GM23338 (cell line): ENCODE results near the gene EFTUD2. TPM values are rescaled to one million over a fixed set of nuclear protein-coding genes. Genes with fewer than 3 reads are reported as not detected.

Experiments used
- ATAC-seq: fragments of 200-7000 bp; cut with Tn5 transposase; 3 replicates; pipeline ENCODE4 v1.9.1; 2020
- DNase-seq: peaks from one replicate; pipeline ENCODE4 v3.0.0-alpha.2; 2015; ENCODE audit warnings: low spot score
- H2AFZ ChIP-seq: fragments of 200-600 bp; sonication (generic); 2 replicates; pipeline ENCODE4 v1.8.0; 2016; ENCODE audit warnings: antibody characterized with exemption, mild to moderate bottlenecking, moderate library complexity
- H3F3A ChIP-seq: fragments of 200-600 bp; sonication (generic); replicated peaks from 2 replicates; pipeline ENCODE4 v1.8.0; 2017; ENCODE audit warnings: antibody characterized with exemption, mixed run types, low read depth
- H3K27ac ChIP-seq: fragments of 200-600 bp; sonication (generic); 2 replicates; pipeline ENCODE4 v1.6.1; 2016; ENCODE audit warnings: low read depth
- H3K27me3 ChIP-seq: fragments of 200-600 bp; sonication (generic); 2 replicates; pipeline ENCODE4 v1.8.0; 2016; ENCODE audit warnings: mild to moderate bottlenecking, mixed run types, moderate library complexity; ENCODE audit not compliant: insufficient read depth
- H3K36me3 ChIP-seq: fragments of 200-600 bp; sonication (generic); 2 replicates; pipeline ENCODE4 v1.8.0; 2016; ENCODE audit warnings: mild to moderate bottlenecking; ENCODE audit not compliant: insufficient read depth
- H3K4me1 ChIP-seq: fragments of 200-600 bp; sonication (generic); 2 replicates; pipeline ENCODE4 v1.8.0; 2016; ENCODE audit warnings: mild to moderate bottlenecking, moderate library complexity; ENCODE audit not compliant: insufficient read depth
- H3K4me2 ChIP-seq: fragments of 200-600 bp; sonication (generic); 2 replicates; pipeline ENCODE4 v1.7.1; 2017; ENCODE audit warnings: mixed run types
- H3K4me3 ChIP-seq: fragments of 200-600 bp; sonication (generic); 2 replicates; pipeline ENCODE4 v1.6.1; 2016; ENCODE audit warnings: mixed run types
- H3K79me2 ChIP-seq: fragments of 200-600 bp; sonication (generic); replicated peaks from 2 replicates; pipeline ENCODE4 v1.8.0; 2017; ENCODE audit warnings: mild to moderate bottlenecking; ENCODE audit not compliant: insufficient read depth
- H3K9me2 ChIP-seq: fragments of 200-600 bp; sonication (generic); 2 replicates; pipeline ENCODE4 v1.8.0; 2017; ENCODE audit not compliant: insufficient read depth
- H4K20me1 ChIP-seq: fragments of 200-600 bp; sonication (generic); replicated peaks from 2 replicates; pipeline ENCODE4 v1.8.0; 2017; ENCODE audit warnings: mild to moderate bottlenecking; ENCODE audit not compliant: insufficient read depth
- H3K27ac Mint-ChIP-seq: 2 replicates; pipeline ENCODE4 v1.8.0; 2020; ENCODE audit warnings: inconsistent platforms, mild to moderate bottlenecking, moderate library complexity, mixed read lengths
- H3K27me3 Mint-ChIP-seq: 3 replicates; pipeline ENCODE4 v1.8.0; 2022; ENCODE audit warnings: low read depth, mild to moderate bottlenecking, moderate library complexity, mixed read lengths, inconsistent platforms; ENCODE audit not compliant: insufficient read depth, poor library complexity
- H3K36me3 Mint-ChIP-seq: 3 replicates; pipeline ENCODE4 v1.8.0; 2021; ENCODE audit warnings: low read depth, mild to moderate bottlenecking, inconsistent platforms, moderate library complexity, mixed read lengths
- H3K4me1 Mint-ChIP-seq: 3 replicates; pipeline ENCODE4 v1.8.0; 2020; ENCODE audit warnings: mild to moderate bottlenecking, inconsistent platforms, mixed read lengths
- H3K4me3 Mint-ChIP-seq: 3 replicates; pipeline ENCODE4 v1.8.0; 2021; ENCODE audit warnings: moderate library complexity, mild to moderate bottlenecking, inconsistent platforms, mixed read lengths
- H3K9me3 Mint-ChIP-seq: 3 replicates; pipeline ENCODE4 v1.8.0; 2020; ENCODE audit warnings: moderate library complexity, mild to moderate bottlenecking, inconsistent platforms, mixed read lengths
- CREB1 ChIP-seq: fragments of 250-450 bp; sonication (Bioruptor Pico); IDR thresholded peaks from 2 replicates; pipeline ENCODE4 v1.5.0; 2020; ENCODE audit warnings: low read depth, mild to moderate bottlenecking, moderate library complexity
- EZH2 ChIP-seq: fragments of 200-600 bp; sonication (generic); IDR thresholded peaks from one replicate; pipeline ENCODE4 v1.8.0; 2017; ENCODE audit warnings: antibody characterized with exemption, mild to moderate bottlenecking, low read depth; ENCODE audit not compliant: unreplicated experiment
- EZH2phosphoT487 ChIP-seq: fragments of 200-600 bp; sonication (generic); IDR thresholded peaks from one replicate; pipeline ENCODE4 v1.8.1; 2018; ENCODE audit warnings: antibody characterized with exemption; ENCODE audit not compliant: unreplicated experiment
- JUNB ChIP-seq: IDR thresholded peaks from one replicate; pipeline ENCODE4 v1.6.1; 2016; ENCODE audit warnings: antibody characterized with exemption; ENCODE audit not compliant: unreplicated experiment
- NANOG ChIP-seq: IDR thresholded peaks from 2 replicates; pipeline ENCODE4 v1.6.1; 2016; ENCODE audit warnings: antibody characterized with exemption, borderline replicate concordance
- POLR2AphosphoS5 ChIP-seq: IDR thresholded peaks from 2 replicates; pipeline ENCODE4 v1.6.1; 2016; ENCODE audit warnings: antibody characterized with exemption, low read depth
- STAT1 ChIP-seq: IDR thresholded peaks from one replicate; pipeline ENCODE4 v1.6.1; 2016; ENCODE audit warnings: antibody characterized with exemption; ENCODE audit not compliant: unreplicated experiment
- ZNF114 ChIP-seq: fragments of 250-450 bp; sonication (Bioruptor Pico); IDR thresholded peaks from 2 replicates; pipeline ENCODE4 v1.5.0; 2020; ENCODE audit warnings: mild to moderate bottlenecking, moderate library complexity
- ZNF331 ChIP-seq: fragments of 250-450 bp; sonication (Bioruptor Pico); IDR thresholded peaks from 2 replicates; pipeline ENCODE4 v1.5.0; 2020; ENCODE audit warnings: low read depth, mild to moderate bottlenecking, moderate library complexity
- polyA plus RNA-seq: library from polyadenylated mRNA; unstranded; fragments of >200 nt; fragmentation: Nextera tagmentation; extraction: Ambion mirVana; gene quantifications from 2 replicates; pipeline ENCODE4 v1.2.1, GENCODE V29; 2016
- total RNA-seq: library from RNA; depleted of rRNA; stranded (reverse); fragments of >200 nt; shearing (Covaris generic); gene quantifications from 2 replicates; pipeline ENCODE4 v1.2.3, GENCODE V29; 2014
- TF ChIP-seq, protein P1 (sequence below): fragments of 250-450 bp; sonication (Bioruptor Pico); IDR thresholded peaks from 2 replicates; pipeline ENCODE4 v1.5.0; 2020; ENCODE audit warnings: mild to moderate bottlenecking, moderate library complexity
- TF ChIP-seq, protein P2 (sequence below): IDR thresholded peaks from 2 replicates; pipeline ENCODE4 v1.6.1; 2016; ENCODE audit warnings: antibody characterized with exemption
- TF ChIP-seq, protein P3 (sequence below): IDR thresholded peaks from one replicate; pipeline ENCODE4 v1.6.1; 2018; ENCODE audit warnings: antibody characterized with exemption; ENCODE audit not compliant: unreplicated experiment
- TF ChIP-seq, protein P4 (sequence below), 2 experiments: fragments of 200-600 bp in 1 of 2; sonication (generic) in 1 of 2; conservative IDR thresholded peaks; 2 replicates each; pipeline versions ENCODE4 v1.5.1 to v1.6.1; 2016 to 2017; ENCODE audit warnings: antibody characterized with exemption in 2 of 2, low read depth in 2 of 2, mild to moderate bottlenecking in 2 of 2, moderate library complexity in 1 of 2

EFTUD2 gene
- total and polyA plus RNA-seq, 2 experiments from 2014 or later: 61.6 to 196 TPM

DNA sequence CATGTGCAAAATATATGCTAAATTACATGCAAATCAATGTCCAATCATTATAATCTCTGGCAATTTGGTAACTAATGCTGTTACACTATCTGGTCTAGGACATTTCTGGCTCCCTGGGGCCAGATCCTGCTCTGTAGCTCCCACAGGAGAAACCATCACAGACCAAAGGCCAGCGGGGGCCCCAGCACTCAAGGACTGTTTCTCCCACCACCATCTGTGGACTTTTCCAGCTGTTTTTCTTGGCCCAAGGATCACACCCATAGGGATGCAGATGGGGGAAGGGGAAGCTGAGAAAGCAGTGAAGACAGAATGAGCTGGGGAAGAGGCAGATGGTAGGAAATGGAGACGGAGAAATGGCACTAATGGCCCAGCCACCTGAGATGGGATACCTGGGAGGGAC lies 51.7 kb downstream of the EFTUD2 start, which contains the start of gene HIGD1B:
TSS of gene HIGD1B (plus strand) at position 298 of the 400 bp plus-strand sequence. CDS start 270 bp downstream, outside the sequence.
- H3K4me3 Mint-ChIP-seq: no peak within 1 kb of the TSS; the same call in 2 of the 3 replicates

More for the DNA sequence above, 51.7 kb downstream of the EFTUD2 start, which contains the start of gene HIGD1B:
- Histone ChIP-seq H4K20me1 (0 out of 2 replicates have a peak, but pooled peaks cover 4% of the 10 kb centered on the region), H3K79me2 (no peaks in the 10 kb centered on the region), H3K9me2 (no peaks in the 10 kb centered on the region), H3F3A (peaks cover 7% of the 10 kb centered on the region; the same call in 1 of the 2 replicates), H3K36me3 (no peaks in the 10 kb centered on the region), H2AFZ (no peak within 1 kb of the TSS), H3K4me3 (no peak within 1 kb of the TSS), H3K27me3 (no peaks in the 10 kb centered on the region), H3K27ac (no peak within 1 kb of the TSS), H3K4me2 (no peak within 1 kb of the TSS), H3K4me1 (peaks cover 29% of the 10 kb centered on the region)
- H3K9me3 Mint-ChIP-seq: no peaks in the 10 kb centered on the region
- H3K36me3 Mint-ChIP-seq: peaks cover 32% of the 10 kb centered on the region
- TF ChIP-seq, protein P1, sequence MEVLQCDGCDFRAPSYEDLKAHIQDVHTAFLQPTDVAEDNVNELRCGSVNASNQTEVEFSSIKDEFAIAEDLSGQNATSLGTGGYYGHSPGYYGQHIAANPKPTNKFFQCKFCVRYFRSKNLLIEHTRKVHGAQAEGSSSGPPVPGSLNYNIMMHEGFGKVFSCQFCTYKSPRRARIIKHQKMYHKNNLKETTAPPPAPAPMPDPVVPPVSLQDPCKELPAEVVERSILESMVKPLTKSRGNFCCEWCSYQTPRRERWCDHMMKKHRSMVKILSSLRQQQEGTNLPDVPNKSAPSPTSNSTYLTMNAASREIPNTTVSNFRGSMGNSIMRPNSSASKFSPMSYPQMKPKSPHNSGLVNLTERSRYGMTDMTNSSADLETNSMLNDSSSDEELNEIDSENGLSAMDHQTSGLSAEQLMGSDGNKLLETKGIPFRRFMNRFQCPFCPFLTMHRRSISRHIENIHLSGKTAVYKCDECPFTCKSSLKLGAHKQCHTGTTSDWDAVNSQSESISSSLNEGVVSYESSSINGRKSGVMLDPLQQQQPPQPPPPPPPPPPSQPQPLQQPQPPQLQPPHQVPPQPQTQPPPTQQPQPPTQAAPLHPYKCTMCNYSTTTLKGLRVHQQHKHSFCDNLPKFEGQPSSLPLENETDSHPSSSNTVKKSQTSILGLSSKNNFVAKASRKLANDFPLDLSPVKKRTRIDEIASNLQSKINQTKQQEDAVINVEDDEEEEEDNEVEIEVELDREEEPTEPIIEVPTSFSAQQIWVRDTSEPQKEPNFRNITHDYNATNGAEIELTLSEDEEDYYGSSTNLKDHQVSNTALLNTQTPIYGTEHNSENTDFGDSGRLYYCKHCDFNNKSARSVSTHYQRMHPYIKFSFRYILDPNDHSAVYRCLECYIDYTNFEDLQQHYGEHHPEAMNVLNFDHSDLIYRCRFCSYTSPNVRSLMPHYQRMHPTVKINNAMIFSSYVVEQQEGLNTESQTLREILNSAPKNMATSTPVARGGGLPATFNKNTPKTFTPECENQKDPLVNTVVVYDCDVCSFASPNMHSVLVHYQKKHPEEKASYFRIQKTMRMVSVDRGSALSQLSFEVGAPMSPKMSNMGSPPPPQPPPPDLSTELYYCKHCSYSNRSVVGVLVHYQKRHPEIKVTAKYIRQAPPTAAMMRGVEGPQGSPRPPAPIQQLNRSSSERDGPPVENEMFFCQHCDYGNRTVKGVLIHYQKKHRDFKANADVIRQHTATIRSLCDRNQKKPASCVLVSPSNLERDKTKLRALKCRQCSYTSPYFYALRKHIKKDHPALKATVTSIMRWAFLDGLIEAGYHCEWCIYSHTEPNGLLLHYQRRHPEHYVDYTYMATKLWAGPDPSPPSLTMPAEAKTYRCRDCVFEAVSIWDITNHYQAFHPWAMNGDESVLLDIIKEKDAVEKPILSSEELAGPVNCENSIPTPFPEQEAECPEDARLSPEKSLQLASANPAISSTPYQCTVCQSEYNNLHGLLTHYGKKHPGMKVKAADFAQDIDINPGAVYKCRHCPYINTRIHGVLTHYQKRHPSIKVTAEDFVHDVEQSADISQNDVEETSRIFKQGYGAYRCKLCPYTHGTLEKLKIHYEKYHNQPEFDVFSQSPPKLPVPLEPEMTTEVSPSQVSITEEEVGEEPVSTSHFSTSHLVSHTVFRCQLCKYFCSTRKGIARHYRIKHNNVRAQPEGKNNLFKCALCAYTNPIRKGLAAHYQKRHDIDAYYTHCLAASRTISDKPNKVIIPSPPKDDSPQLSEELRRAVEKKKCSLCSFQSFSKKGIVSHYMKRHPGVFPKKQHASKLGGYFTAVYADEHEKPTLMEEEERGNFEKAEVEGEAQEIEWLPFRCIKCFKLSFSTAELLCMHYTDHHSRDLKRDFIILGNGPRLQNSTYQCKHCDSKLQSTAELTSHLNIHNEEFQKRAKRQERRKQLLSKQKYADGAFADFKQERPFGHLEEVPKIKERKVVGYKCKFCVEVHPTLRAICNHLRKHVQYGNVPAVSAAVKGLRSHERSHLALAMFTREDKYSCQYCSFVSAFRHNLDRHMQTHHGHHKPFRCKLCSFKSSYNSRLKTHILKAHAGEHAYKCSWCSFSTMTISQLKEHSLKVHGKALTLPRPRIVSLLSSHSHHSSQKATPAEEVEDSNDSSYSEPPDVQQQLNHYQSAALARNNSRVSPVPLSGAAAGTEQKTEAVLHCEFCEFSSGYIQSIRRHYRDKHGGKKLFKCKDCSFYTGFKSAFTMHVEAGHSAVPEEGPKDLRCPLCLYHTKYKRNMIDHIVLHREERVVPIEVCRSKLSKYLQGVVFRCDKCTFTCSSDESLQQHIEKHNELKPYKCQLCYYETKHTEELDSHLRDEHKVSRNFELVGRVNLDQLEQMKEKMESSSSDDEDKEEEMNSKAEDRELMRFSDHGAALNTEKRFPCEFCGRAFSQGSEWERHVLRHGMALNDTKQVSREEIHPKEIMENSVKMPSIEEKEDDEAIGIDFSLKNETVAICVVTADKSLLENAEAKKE (CRISPR knock-in tag): no peak
- TF ChIP-seq ZNF114: no peak
- no peak for TF ChIP-seq NANOG
- TF ChIP-seq EZH2phosphoT487: no peak
- no peak for TF ChIP-seq ZNF331
- TF ChIP-seq, protein P2, sequence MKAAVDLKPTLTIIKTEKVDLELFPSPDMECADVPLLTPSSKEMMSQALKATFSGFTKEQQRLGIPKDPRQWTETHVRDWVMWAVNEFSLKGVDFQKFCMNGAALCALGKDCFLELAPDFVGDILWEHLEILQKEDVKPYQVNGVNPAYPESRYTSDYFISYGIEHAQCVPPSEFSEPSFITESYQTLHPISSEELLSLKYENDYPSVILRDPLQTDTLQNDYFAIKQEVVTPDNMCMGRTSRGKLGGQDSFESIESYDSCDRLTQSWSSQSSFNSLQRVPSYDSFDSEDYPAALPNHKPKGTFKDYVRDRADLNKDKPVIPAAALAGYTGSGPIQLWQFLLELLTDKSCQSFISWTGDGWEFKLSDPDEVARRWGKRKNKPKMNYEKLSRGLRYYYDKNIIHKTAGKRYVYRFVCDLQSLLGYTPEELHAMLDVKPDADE: no peak
- no peak for TF ChIP-seq JUNB
- TF ChIP-seq EZH2: no peak
- no peak for TF ChIP-seq CREB1 (CRISPR knock-in tag)
- TF ChIP-seq, protein P3, sequence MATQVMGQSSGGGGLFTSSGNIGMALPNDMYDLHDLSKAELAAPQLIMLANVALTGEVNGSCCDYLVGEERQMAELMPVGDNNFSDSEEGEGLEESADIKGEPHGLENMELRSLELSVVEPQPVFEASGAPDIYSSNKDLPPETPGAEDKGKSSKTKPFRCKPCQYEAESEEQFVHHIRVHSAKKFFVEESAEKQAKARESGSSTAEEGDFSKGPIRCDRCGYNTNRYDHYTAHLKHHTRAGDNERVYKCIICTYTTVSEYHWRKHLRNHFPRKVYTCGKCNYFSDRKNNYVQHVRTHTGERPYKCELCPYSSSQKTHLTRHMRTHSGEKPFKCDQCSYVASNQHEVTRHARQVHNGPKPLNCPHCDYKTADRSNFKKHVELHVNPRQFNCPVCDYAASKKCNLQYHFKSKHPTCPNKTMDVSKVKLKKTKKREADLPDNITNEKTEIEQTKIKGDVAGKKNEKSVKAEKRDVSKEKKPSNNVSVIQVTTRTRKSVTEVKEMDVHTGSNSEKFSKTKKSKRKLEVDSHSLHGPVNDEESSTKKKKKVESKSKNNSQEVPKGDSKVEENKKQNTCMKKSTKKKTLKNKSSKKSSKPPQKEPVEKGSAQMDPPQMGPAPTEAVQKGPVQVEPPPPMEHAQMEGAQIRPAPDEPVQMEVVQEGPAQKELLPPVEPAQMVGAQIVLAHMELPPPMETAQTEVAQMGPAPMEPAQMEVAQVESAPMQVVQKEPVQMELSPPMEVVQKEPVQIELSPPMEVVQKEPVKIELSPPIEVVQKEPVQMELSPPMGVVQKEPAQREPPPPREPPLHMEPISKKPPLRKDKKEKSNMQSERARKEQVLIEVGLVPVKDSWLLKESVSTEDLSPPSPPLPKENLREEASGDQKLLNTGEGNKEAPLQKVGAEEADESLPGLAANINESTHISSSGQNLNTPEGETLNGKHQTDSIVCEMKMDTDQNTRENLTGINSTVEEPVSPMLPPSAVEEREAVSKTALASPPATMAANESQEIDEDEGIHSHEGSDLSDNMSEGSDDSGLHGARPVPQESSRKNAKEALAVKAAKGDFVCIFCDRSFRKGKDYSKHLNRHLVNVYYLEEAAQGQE: no peak
- TF ChIP-seq POLR2AphosphoS5: no peak
- TF ChIP-seq, protein P4, sequence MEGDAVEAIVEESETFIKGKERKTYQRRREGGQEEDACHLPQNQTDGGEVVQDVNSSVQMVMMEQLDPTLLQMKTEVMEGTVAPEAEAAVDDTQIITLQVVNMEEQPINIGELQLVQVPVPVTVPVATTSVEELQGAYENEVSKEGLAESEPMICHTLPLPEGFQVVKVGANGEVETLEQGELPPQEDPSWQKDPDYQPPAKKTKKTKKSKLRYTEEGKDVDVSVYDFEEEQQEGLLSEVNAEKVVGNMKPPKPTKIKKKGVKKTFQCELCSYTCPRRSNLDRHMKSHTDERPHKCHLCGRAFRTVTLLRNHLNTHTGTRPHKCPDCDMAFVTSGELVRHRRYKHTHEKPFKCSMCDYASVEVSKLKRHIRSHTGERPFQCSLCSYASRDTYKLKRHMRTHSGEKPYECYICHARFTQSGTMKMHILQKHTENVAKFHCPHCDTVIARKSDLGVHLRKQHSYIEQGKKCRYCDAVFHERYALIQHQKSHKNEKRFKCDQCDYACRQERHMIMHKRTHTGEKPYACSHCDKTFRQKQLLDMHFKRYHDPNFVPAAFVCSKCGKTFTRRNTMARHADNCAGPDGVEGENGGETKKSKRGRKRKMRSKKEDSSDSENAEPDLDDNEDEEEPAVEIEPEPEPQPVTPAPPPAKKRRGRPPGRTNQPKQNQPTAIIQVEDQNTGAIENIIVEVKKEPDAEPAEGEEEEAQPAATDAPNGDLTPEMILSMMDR (conservative IDR thresholded peaks at IDR 0.05; ENCODE audit: low read depth in 2 of 2): no peak
- no peak for TF ChIP-seq STAT1
- no peak for ATAC-seq
- DNase-seq: no peak
- peaks cover 15% of the 10 kb centered on the region for H3K27me3 Mint-ChIP-seq
- H3K27ac Mint-ChIP-seq: no peak within 1 kb of the TSS
- H3K4me1 Mint-ChIP-seq: peaks cover 44% of the 10 kb centered on the region
